ENCODE results near the gene CACNB2.
"Not testable (repeated sequence)": the region's sequence is repeated elsewhere in the genome, so short reads cannot be mapped to it uniquely, and the experiment has no call there.

The CACNB2 gene

GRCh38 chr10:18423058-18423637, 282.9 kb downstream of the CACNB2 start:
- no peak for DNase-seq (ENCODE audit: low read depth, low spot score)
- H3K27ac ChIP-seq = no peak overlapping the region

- no peak for DNase-seq (ENCODE audit: low read depth, low spot score)
- no peak overlapping the region for H3K27ac ChIP-seq
Measured at GRCh38 chr10:18424200-18424599, 284.0 kb downstream of the CACNB2 start.

GRCh38 chr10:18429335-18429734, 289.1 kb downstream of the CACNB2 start:
- no peak for DNase-seq (ENCODE audit: low read depth, low spot score)
- no peak overlapping the region for H3K27ac ChIP-seq

GRCh38 chr10:18436902-18437301, 296.7 kb downstream of the CACNB2 start:
- DNase-seq (ENCODE audit: low read depth, low spot score) = no peak

GRCh38 chr10:18437486-18437885, 297.3 kb downstream of the CACNB2 start:
- DNase-seq (ENCODE audit: low read depth, low spot score) = no peak
- no peak overlapping the region for H3K27ac ChIP-seq

More at GRCh38 chr10:18436902-18437301, 296.7 kb downstream of the CACNB2 start:
- H3K27ac ChIP-seq = no peak overlapping the region

GRCh38 chr10:18438361-18439126, 298.3 kb downstream of the CACNB2 start:
- DNase-seq (ENCODE audit: low read depth, low spot score) = no peak
- no peak overlapping the region for H3K27ac ChIP-seq

- no peak overlapping the region for H3K27ac ChIP-seq
- no peak for DNase-seq (ENCODE audit: low read depth, low spot score)
Measured at GRCh38 chr10:18439601-18440000, 299.4 kb downstream of the CACNB2 start.

- not testable (repeated sequence) for H3K27ac ChIP-seq; DNase-seq (ENCODE audit: low read depth, low spot score)
Measured at GRCh38 chr10:18445635-18446034, 305.4 kb downstream of the CACNB2 start.

- no peak for DNase-seq (ENCODE audit: low read depth, low spot score)
- no peak overlapping the region for H3K27ac ChIP-seq
Measured at GRCh38 chr10:18446205-18446604, 306.0 kb downstream of the CACNB2 start.

GRCh38 chr10:18449611-18450026, 309.4 kb downstream of the CACNB2 start:
- H3K27ac ChIP-seq = no peak overlapping the region
- DNase-seq (ENCODE audit: low read depth, low spot score) = no peak

GRCh38 chr10:18450298-18450697, 310.1 kb downstream of the CACNB2 start:
- no peak for DNase-seq (ENCODE audit: low read depth, low spot score)
- no peak overlapping the region for H3K27ac ChIP-seq

GRCh38 chr10:18455086-18455884, 315.1 kb downstream of the CACNB2 start:
- H3K27ac ChIP-seq = no peak overlapping the region
- no peak for DNase-seq (ENCODE audit: low read depth, low spot score)

- DNase-seq (ENCODE audit: low read depth, low spot score) = no peak
- H3K27ac ChIP-seq = no peak overlapping the region
Measured at GRCh38 chr10:18456984-18457383, 316.8 kb downstream of the CACNB2 start.

- no peak overlapping the region for H3K27ac ChIP-seq
- no peak for DNase-seq (ENCODE audit: low read depth, low spot score)
Measured at GRCh38 chr10:18460032-18460431, 319.8 kb downstream of the CACNB2 start.

- H3K27ac ChIP-seq = no peak overlapping the region
- DNase-seq (ENCODE audit: low read depth, low spot score) = no peak
Measured at GRCh38 chr10:18463673-18464211, 323.5 kb downstream of the CACNB2 start.

- H3K27ac ChIP-seq = no peak overlapping the region
- DNase-seq (ENCODE audit: low read depth, low spot score) = no peak
Measured at GRCh38 chr10:18469125-18469524, 328.9 kb downstream of the CACNB2 start.

GRCh38 chr10:18472977-18473376, 332.8 kb downstream of the CACNB2 start:
- DNase-seq (ENCODE audit: low read depth, low spot score) = no peak
- H3K27ac ChIP-seq = no peak overlapping the region

- H3K27ac ChIP-seq = no peak overlapping the region
- no peak for DNase-seq (ENCODE audit: low read depth, low spot score)
Measured at GRCh38 chr10:18473424-18474117, 333.3 kb downstream of the CACNB2 start.

GRCh38 chr10:18474118-18474455, 333.9 kb downstream of the CACNB2 start:
- DNase-seq (ENCODE audit: low read depth, low spot score) = no peak

GRCh38 chr10:18476076-18476647, 335.9 kb downstream of the CACNB2 start:
- no peak for DNase-seq (ENCODE audit: low read depth, low spot score)
- no peak overlapping the region for H3K27ac ChIP-seq

More at GRCh38 chr10:18474118-18474455, 333.9 kb downstream of the CACNB2 start:
- no peak overlapping the region for H3K27ac ChIP-seq
